CD4-positive, alpha-beta T cell treated with Interferon gamma for 1 hour (primary cell): ENCODE data around the gene CRY2.
A peak's percentile ranks its signal among the peaks of the same experiment; 100 is the strongest.

Experiments
- DNase-seq: peaks from one replicate; pipeline ENCODE4 v3.0.0-alpha.2; 2020

Gene CRY2

DNA sequence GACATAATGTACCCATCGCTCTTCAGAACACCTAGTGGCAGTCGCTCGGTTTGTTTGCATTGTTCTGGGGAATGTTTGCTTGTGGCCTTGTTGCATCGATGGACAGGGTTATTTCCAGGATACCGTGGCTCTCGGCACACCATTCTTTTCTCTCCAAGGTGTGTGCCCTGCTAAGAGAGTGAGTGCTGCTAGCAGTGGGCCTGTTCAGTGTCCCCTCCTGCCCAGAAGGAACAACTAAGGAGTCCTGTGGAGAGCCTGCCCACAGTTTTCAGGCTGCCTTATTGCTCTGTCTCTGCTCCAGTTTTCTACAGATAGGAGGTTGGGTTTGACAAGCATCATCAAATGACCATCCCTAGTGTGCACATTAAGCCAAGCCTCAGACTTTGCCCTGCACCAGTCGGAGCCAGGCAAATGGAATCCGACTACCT is 1.4 kb downstream of the CRY2 start:
- DNase-seq, result no peak

DNA sequence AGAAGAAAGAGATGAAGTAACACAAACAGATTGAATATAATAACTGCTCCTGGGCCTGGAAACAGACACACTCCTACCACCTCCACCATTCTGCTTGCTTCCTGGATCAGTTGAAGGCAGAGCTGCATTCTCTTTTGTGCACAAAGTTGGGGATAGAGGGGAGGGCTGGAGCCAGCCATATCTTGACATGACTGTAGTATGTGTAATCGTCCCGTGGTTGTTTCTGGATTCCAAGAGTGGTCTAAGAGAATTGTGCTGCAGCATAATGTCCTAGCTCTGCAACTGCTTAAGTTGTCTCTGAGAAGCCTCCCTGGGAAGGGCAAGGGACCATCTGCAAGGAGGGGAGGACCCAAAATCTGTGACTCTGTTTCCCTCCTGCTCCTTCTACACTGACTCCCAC is 3.2 kb downstream of the CRY2 start:
- no peak for DNase-seq

DNA sequence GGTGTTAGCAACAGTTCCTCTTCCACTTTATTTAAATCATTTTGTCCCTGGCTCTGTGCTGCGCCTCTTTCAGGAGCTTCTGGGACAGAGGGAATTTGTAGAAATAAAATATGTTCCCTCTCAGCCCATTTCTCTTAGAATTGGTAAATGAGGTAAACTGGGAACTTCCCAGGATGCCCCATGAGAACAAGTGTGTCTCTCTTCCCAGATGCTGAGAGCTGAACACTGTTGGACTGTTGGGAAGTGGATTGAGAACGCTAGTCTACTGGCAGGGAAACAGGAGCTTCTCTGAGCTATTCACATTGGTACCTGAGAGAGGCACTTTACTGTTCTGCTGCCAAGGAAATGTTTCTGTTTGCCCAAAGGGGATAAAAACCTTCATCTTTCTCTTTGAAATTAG is 4.0 kb downstream of the CRY2 start:
- DNase-seq, result no peak

DNA sequence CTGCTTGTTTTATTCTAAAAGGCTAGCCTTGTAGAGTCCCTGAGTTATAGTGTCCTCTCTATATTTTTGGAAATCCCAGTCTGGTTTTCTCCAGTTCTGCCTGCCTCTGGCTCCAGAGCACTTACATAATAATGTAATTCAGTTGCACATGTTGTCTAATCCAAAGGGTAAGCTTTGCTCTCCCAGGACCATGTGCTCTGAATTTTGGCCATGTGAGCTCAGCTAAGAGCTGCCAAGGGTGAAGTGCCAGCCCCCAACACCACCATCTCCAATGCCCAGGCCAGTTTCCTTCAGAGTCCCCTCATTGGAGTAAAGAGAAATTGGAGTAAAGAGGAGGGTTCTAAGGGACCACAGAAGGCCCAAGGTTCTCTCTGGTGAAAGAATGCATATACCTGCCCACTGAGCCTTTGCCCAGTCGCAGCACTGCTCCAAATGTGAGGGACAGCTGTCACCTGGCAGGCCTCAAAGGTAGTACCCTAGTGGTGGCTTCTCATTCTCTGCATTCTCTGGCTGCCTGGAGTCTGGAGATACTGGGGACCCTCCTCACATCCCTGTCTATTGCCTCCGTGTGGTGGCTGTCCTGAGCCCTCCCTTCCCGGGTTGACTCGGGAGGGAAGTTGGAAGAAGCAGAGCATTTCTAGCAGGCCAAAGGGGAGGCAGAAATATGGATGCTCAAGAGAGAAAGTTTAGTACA is 4.9 kb downstream of the CRY2 start:
- DNase-seq, result no peak

DNA sequence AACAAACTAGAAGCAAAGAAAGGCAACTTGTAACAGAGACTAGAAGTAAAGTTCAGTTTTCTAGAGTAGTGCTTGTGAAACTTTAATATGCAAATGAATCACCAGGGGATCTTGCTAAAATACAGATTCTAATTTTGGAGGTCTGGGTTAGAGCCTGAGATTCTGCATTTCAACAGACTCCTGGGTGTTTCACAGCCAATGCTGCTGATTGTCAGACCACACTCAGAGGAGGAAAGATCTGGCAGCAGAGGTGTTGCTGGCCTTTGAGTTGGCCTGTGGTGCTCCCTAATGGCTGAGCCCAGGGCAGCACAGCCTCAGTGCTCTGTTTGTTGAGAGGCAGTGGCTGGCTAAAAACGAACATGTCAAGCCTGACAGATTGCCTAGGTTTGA is 5.4 kb downstream of the CRY2 start:
- DNase-seq, result peak; percentile 9

DNA sequence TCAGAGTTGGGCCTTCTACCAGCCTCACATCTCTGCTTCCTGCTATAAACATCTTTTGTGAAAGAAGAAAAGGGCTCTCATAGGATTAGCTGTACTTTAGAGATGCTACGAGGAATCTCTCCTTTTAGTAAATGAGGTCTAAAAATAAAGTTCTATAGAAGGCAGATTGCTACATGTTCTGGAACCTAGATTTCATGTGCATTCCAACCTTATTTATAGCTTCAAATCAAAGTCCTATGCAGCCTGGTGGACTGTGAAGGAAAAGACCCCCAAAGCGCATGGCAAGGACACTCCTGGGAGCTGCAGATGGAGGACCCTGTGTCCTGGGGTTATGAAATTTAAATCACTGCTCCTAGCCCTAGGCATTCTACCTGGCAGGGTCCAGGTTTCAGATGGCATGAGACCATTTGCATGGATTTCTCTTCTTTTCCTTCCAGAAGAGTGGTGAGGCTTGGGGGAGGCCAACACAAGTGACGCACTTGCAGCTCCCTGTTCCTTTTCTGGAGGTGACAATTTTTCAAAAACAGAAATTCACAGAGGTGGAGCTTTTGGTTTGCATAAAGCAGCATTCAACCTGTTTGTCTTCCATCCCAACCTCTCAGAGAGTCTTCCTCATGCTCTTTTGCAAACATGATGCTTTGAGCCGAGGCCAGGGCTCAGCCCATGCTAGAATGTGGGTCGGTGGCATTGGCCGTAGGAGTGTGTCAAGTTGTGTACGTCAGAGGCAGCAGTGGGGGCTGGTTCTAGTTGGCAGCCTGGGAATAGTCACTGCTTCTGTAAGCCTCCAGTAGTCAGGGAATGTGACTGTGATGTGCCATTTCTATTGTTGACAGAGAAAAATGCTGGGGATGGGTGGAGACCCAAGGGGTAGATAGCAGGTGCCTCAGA is 6.3 kb downstream of the CRY2 start:
- DNase-seq, result no peak

DNA sequence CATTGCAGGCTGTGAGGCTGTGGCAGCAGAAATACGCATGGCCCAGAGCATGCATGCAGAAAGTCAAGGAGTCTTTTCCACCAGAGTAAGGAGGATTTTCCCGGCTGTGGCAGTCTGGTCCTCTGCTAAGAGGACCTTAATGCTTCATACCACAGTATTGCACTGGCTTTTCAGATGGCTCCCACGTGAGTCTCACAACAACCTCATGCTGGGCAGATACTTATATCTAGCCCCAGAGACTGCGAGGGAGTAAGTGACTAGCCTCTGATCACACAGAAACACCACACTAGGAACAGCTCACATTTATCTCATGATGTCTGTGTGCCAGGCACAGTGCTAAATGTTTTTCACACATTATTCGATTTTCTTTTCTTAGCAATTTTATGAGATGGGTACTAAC is 8.0 kb downstream of the CRY2 start:
- DNase-seq, result no peak

DNA sequence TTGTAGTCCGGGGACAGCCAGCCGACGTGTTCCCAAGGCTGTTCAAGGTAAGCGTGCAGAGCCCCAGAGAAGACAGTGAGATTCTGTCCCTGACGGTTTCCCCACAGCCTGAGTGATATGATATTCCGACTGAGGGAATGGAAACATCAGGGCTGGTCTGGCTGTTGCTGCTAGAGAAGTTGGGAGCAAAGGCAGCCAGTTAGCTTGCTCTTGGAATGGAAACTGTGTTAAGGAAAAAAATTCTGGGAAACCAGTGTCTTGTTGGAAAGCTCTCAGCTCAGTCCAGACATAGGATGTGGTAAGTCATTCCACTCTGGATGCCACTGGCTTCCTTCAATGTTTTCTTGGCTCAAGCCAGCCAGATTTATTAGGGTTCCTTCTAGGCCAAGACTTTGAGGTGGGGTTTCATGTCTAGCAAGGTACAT is 8.8 kb downstream of the CRY2 start:
- no peak for DNase-seq

DNA sequence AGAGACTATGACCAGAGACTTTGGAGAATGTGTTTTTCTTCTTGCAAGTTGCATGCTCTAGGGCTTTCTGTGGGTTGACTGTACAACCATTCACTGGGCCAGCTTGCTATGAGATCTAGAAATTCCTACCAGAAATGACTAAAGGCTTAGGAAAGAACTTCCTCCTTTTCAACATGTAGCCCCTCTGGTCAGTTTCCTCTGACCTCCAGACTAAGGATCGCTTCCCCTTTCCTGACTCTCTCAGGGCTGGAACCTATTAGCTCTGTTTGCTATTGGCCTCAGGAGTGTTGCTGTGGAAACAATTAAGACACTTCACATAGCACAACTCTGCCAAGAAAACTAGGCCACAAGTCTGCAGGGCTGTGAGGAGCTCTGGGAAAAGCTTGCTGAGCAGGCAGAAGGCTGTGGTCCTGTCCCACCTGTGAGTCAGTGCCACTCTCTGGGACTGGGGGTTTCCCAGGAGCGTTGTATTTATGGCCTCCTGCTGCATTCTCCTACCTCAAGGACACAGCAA is 10.7 kb downstream of the CRY2 start:
- DNase-seq, result peak; percentile 41

DNA sequence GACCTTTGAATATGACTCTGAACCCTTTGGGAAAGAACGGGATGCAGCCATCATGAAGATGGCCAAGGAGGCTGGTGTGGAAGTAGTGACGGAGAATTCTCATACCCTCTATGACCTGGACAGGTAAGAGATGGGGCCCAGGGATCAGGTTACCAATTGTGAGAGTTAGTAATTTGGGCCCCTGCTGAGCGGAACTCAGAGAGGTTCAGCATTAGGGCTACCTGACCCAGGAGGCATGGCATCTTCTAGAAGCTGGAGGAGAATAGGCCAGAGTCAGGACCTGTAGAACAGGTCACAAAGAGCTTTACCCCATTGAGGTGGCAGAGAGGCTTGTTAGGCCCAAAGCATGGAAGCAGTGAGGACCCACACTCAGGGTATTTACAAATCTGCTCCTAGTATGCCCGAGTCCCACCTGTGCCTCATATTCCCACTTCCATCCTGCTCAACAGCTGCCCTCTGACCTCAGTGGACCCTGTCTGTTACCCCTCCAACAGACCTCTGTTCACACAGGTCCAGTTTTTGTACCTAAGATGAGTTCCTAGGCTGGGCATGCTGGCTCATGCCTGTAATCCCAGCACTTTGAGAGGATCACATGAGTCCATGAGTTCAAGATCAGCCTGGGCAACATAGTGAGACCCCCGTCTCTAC is 11.6 kb downstream of the CRY2 start:
- no peak for DNase-seq

DNA sequence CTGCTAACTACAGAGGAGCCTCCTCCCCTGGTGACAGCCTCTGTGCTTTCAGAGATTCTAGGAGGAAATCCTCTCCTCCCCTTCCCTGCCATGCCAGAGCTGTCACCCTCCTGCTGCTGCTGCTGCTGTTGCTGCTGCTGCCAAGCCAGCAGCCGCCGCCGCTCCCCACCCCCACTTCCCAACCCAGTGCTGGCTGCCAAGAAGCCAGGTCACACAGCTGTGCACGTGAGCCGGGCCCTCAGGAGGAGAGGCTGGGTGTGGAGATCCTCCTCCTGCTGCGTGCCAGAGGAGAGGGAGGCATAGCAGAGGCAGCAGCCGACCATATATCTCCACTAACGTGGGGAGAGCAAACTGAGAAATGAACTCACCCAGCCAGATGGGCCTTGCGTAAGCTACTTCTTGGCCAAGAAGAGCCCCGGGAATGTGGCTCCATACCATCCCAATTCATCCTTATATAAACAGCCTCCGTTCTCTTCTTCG is 12.4 kb downstream of the CRY2 start:
- no peak for DNase-seq

DNA sequence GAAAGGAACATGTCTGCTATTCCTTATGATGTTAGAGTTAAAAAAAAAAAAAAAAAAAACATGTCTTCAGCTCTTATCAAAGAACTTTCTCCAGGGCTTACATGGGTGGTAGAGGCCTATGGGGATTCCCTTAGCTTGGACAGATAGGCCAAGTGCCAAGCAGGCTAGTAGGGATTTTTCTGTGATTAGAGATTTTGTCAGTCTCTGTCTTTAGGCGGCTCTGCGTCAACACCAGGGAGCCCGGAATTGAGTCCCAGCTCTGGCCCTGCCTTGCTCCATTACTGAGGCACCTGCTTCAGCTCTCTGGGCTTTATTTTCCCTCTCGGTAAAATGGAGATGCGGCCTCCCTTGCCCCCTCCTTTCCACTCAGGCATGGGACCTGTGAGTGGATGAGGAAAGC is 13.1 kb downstream of the CRY2 start:
- DNase-seq, result no peak

DNA sequence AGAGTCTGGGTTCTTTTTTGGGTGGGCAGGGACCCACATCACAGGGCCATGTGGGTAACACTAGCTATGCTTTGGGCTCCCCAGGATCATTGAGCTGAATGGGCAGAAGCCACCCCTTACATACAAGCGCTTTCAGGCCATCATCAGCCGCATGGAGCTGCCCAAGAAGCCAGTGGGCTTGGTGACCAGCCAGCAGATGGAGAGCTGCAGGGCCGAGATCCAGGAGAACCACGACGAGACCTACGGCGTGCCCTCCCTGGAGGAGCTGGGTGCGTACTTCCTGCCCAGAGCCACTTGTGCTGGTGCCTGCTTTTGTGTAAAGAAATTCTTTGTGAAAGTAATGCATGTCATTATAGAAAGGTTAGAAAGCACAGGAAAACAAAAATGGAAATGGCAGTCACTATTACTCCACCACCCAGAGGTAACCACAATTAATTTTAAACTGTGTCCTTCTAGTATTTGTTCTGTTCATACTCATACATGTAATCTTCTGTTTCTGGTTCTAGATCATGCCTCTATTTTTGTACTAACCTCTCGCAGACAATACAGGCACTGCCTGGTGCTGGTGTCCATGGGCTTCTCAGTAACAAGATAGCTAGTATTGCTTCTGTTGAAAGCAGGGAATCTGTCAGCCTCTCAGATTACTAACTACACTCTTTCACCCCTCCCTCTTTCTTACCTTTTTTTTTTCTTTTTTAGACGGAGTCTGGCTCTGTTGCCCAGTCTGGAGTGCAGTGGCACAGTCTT is 13.7 kb downstream of the CRY2 start:
- DNase-seq, result no peak

DNA sequence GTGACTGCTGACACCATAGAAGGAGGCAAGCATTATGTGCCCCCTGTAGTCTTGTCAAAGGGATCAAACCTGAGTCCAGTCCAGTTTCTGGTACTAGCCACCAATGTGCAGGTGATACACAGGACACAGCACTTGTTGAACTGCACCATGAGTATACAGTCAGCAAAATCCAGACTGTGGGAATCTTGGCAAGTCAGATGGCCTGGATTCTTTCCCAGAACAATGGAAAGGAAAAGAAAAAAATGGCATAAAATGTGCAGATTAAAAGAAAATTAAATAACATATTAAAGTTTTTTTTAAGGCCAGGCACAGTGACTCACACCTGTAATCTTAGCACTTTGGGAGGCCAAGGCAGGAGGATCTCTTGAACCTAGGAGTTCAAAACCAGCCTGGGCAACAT is 16.8 kb downstream of the CRY2 start:
- no peak for DNase-seq

DNA sequence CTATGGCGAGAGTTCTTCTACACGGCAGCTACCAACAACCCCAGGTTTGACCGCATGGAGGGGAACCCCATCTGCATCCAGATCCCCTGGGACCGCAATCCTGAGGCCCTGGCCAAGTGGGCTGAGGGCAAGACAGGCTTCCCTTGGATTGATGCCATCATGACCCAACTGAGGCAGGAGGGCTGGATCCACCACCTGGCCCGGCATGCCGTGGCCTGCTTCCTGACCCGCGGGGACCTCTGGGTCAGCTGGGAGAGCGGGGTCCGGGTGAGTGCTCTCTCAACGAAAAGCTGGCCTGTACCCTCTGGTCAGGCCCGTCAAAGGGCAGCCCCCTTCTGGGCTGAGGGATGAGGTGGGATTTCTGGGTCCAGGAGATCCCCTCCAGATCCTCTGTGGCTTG is 22.3 kb downstream of the CRY2 start:
- DNase-seq, result no peak

DNA sequence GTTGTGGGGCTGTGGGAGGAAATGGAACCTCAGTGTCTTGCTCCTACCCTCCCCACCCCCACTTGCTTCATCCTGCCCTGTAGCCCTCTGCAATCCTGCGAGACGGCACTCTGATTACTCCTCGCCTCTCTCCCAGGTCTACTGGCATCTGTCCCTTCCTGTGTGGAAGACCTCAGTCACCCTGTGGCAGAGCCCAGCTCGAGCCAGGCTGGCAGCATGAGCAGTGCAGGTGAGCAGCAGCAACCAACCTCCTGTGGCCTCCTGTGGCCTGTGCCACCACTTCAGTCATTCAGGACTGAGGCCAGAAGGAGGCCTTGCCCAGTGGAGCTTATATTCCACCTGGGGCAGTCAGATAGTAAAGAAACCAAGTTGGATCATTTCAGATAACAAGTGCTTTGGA is 23.4 kb downstream of the CRY2 start:
- DNase-seq, result no peak

DNA sequence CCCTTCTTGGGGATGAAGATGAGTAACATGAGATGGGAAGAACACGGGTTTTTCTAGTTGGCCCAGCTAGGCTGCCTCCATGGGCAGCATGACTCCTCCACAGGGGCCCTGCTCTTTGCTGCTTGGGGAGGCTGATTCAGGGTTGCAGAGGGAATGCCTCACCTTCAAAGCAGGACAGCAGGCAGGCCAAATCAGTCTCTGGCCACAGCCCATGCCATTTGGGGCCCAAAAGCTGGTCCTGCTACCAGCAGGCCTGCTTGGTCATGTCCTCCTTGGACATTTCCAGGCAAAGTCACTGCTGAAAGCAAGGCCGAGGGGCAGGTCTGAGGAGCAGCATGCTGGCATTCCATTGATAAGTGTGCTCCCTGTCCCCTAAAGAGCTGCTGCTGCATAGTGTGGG is 24.4 kb downstream of the CRY2 start:
- DNase-seq, result no peak

DNA sequence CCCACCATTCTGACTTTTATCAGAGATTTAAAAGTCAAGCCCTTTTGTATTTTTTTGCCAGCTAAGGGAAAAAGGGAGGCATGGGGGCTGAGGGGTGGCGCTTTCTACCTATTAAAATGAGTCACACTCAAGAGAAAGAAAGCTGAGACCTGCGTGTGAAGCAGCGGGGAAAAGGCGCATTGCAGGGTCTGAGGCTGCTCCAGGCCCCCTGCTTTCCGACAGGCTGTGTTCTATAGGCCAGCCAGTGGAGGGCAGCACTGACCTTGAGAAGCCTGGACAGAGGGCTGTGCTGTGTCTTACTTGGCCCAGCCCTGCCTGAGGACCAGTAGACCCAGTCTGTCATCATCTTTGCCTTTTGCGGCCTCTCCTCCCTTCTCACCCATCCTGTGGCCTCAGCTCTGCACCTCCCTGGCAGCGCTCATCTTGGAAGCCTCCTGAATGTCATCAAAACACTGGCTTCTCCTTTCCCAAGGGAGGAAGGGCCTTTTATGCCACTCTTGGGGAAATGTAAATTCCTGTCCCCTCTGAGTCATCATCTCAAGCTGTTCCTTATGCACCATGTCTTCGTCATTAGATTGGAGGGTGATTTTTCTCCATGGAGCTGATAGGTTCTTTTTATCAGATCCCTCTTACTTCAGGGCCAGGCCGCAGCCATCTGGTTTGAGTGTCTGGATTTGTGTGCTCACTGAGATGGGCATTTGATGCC is 25.5 kb downstream of the CRY2 start:
- peak; percentile 43 for DNase-seq

DNA sequence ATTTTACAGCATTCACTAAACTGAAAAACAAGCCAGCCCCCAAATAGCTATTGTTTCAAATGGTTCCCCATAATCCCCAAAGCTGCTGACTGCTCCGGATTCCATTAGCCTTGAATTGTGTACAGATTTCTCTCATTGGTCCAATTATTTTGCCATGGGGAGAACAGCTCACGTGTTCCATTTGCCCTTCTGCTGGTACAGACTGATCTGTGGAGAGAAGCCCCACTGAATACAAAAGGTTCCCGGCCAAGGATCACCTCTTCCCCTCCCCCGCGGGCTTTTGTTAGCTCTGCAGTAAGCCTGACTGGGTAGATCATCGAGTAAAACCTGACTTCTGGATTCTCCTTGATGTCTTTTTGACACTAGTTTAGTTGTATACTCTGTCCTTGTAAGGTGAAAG is 29.1 kb downstream of the CRY2 start:
- no peak for DNase-seq

DNA sequence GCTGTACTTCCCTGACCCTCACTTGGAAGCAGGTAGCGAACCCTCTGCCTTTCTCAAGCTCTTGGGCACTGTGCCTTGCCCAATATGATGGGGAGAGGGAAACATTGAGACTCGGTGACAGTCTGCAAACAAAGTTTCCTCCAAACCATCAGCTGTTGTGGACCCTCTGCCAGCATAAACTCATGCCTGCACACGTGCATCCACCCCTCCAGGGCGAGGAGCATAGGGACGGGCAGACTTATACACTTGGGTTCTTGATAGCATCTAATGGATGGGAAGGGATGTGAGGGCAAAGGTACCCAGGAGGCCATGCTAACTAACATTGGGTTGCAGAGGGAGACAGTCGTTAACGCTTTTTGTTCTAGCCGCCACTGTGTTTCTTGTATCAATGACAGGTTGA is 29.9 kb downstream of the CRY2 start:
- no peak for DNase-seq

DNA sequence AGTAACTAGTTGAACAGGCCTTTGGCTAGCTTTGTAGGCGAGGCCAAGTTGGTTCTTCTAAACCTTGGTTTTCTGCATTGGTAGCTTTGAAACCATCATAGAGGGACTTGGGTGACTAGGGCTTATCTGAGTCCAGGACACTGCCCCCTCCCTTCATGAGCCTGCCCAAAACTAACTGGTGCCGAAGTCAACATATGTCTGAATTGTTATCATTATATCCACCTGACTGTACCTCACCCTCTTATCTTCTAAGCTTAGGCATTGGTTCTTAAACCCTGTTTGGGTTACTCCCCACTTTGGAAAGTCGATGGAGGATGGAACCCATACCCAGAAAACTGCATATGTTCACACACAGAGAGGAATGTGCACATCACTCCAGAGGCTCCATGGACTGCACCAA is 30.6 kb downstream of the CRY2 start:
- no peak for DNase-seq
